Measurements from ENCODE around the gene BAMBI. TPM values are rescaled to one million over a fixed set of nuclear protein-coding genes. Genes with fewer than 3 reads are reported as not detected.
A peak's percentile ranks its signal among the peaks of the same experiment; 100 is the strongest.

The BAMBI gene
- total RNA-seq, 2 experiments from 2014 or later, result 0.09 to 0.16 TPM

- Mint-ChIP-seq H3K4me1 (peaks cover 31% of the 10 kb centered on the region), H3K27ac (no peak overlapping the region), H3K36me3 (ENCODE audit: low read depth) (no peaks in the 10 kb centered on the region), H3K9me3 (ENCODE audit: low read depth) (no peaks in the 10 kb centered on the region), H3K4me3 (peak overlapping the region; percentile 68), H3K27me3 (peaks cover 52% of the 10 kb centered on the region)
- DNase-seq, result peak; percentile 41
- CTCF ChIA-PET, result interaction anchor here (1.4 kb wide), 1 partner anchor 14 kb away, joined by 4 read pairs; no protein-coding TSS in a partner anchor
- no peak for ATAC-seq
- intact Hi-C loops (cut with DNase I, micrococcal nuclease), result loop anchor here (1.0 to 5.0 kb wide), 11 partner anchors 10 to 1981 kb away; partner anchors contain the start of genes ACBD5 (in 1 of the 2), PDSS1 (in 1 of the 2) and WAC (in 1 of the 2)
- POLR2A ChIA-PET, result no interaction called here
Observed at GRCh38 chr10:28677888-28678686, 766 bp downstream of the BAMBI start.

GRCh38 chr10:28678687-28679457, 1.6 kb downstream of the BAMBI start:
- H3K4me3 Mint-ChIP-seq, result peak overlapping the region; percentile 68
- peaks cover 31% of the 10 kb centered on the region for H3K4me1 Mint-ChIP-seq
- H3K9me3 Mint-ChIP-seq (ENCODE audit: low read depth), result no peaks in the 10 kb centered on the region
- no peak overlapping the region for H3K27ac Mint-ChIP-seq
- DNase-seq (no peak), ATAC-seq (no peak)
- intact Hi-C loops (cut with DNase I, micrococcal nuclease), result loop anchor here (5.0 kb wide), 6 partner anchors 52 to 1982 kb away; partner anchors contain the start of genes ACBD5 (in 1 of the 2) and PDSS1 (in 1 of the 2)
- POLR2A ChIA-PET, result no interaction called here
- CTCF ChIA-PET, result interaction anchor here (1.2 to 1.4 kb wide), 2 partner anchors 15 to 16 kb away, joined by 3 to 4 read pairs; no protein-coding TSS in a partner anchor
- peaks cover 52% of the 10 kb centered on the region for H3K27me3 Mint-ChIP-seq
- H3K36me3 Mint-ChIP-seq (ENCODE audit: low read depth), result no peaks in the 10 kb centered on the region

GRCh38 chr10:28679581-28680357, 2.4 kb downstream of the BAMBI start:
- ATAC-seq, result no peak
- ChIA-PET CTCF (interaction anchor here (1.1 to 1.3 kb wide), 3 partner anchors 16 to 625 kb away, joined by 3 to 8 read pairs (median 5); no protein-coding TSS in a partner anchor), POLR2A (no interaction called here)
- intact Hi-C loops (cut with DNase I, micrococcal nuclease), result loop anchor here (5.0 kb wide), 6 partner anchors 52 to 1982 kb away; partner anchors contain the start of genes ACBD5 (in 1 of the 2) and PDSS1 (in 1 of the 2)
- Mint-ChIP-seq H3K27ac (no peak overlapping the region), H3K4me1 (peaks cover 31% of the 10 kb centered on the region), H3K36me3 (ENCODE audit: low read depth) (no peaks in the 10 kb centered on the region), H3K9me3 (ENCODE audit: low read depth) (no peaks in the 10 kb centered on the region), H3K4me3 (peak overlapping the region; percentile 19), H3K27me3 (peaks cover 56% of the 10 kb centered on the region)
- DNase-seq, result peak; percentile 12

GRCh38 chr10:28680358-28680752, 3.0 kb downstream of the BAMBI start:
- no peaks in the 10 kb centered on the region for H3K9me3 Mint-ChIP-seq (ENCODE audit: low read depth)
- POLR2A ChIA-PET, result no interaction called here

GRCh38 chr10:28681291-28681763, 4.0 kb downstream of the BAMBI start:
- Mint-ChIP-seq H3K27ac (no peak overlapping the region), H3K36me3 (ENCODE audit: low read depth) (no peaks in the 10 kb centered on the region), H3K4me1 (peaks cover 29% of the 10 kb centered on the region), H3K27me3 (peaks cover 49% of the 10 kb centered on the region), H3K9me3 (ENCODE audit: low read depth) (no peaks in the 10 kb centered on the region), H3K4me3 (no peak overlapping the region)
- ChIA-PET CTCF (interaction anchor here (1.3 kb wide), 1 partner anchor 623 kb away, joined by 8 read pairs; no protein-coding TSS in a partner anchor), POLR2A (no interaction called here)
- ATAC-seq (no peak), DNase-seq (no peak)
- intact Hi-C loops (cut with DNase I, micrococcal nuclease), result no loop called here

More at GRCh38 chr10:28680358-28680752, 3.0 kb downstream of the BAMBI start:
- peak overlapping the region; percentile 19 for H3K4me3 Mint-ChIP-seq
- CTCF ChIA-PET, result interaction anchor here (1.1 to 1.3 kb wide), 2 partner anchors 16 to 624 kb away, joined by 5 to 8 read pairs; no protein-coding TSS in a partner anchor
- DNase-seq (no peak), ATAC-seq (no peak)
- peaks cover 31% of the 10 kb centered on the region for H3K4me1 Mint-ChIP-seq
- H3K36me3 Mint-ChIP-seq (ENCODE audit: low read depth), result no peaks in the 10 kb centered on the region
- peaks cover 54% of the 10 kb centered on the region for H3K27me3 Mint-ChIP-seq
- intact Hi-C loops (cut with DNase I, micrococcal nuclease), result no loop called here
- H3K27ac Mint-ChIP-seq, result no peak overlapping the region

- ATAC-seq (no peak), DNase-seq (no peak)
- intact Hi-C loops (cut with DNase I, micrococcal nuclease), result no loop called here
- Mint-ChIP-seq H3K9me3 (ENCODE audit: low read depth) (no peaks in the 10 kb centered on the region), H3K27ac (no peak overlapping the region), H3K27me3 (peaks cover 50% of the 10 kb centered on the region), H3K36me3 (ENCODE audit: low read depth) (no peaks in the 10 kb centered on the region), H3K4me1 (peaks cover 25% of the 10 kb centered on the region), H3K4me3 (no peak overlapping the region)
- ChIA-PET CTCF (interaction anchor here (0.8 kb wide), 1 partner anchor 604 kb away, joined by 3 read pairs; no protein-coding TSS in a partner anchor), POLR2A (no interaction called here)
Observed at GRCh38 chr10:28681928-28682750, 4.8 kb downstream of the BAMBI start.

GRCh38 chr10:28684157-28684985, 7.0 kb downstream of the BAMBI start:
- Mint-ChIP-seq H3K9me3 (ENCODE audit: low read depth) (no peaks in the 10 kb centered on the region), H3K27me3 (peaks cover 45% of the 10 kb centered on the region), H3K4me1 (peaks cover 14% of the 10 kb centered on the region), H3K4me3 (no peak overlapping the region), H3K36me3 (ENCODE audit: low read depth) (no peaks in the 10 kb centered on the region), H3K27ac (no peak overlapping the region)
- intact Hi-C loops (cut with DNase I, micrococcal nuclease), result no loop called here
- POLR2A ChIA-PET, result interaction anchor here (0.6 kb wide), 1 partner anchor 629 kb away, joined by 6 read pairs; no protein-coding TSS in a partner anchor
- ATAC-seq (no peak), DNase-seq (no peak)
- CTCF ChIA-PET, result interaction anchor here (1.3 kb wide), 1 partner anchor 20 kb away, joined by 6 read pairs; no protein-coding TSS in a partner anchor

GRCh38 chr10:28684986-28685580, 7.8 kb downstream of the BAMBI start:
- H3K4me1 Mint-ChIP-seq, result peaks cover 7% of the 10 kb centered on the region
- H3K4me3 Mint-ChIP-seq, result no peak overlapping the region
- no peaks in the 10 kb centered on the region for H3K9me3 Mint-ChIP-seq (ENCODE audit: low read depth)
- POLR2A ChIA-PET, result no interaction called here
- intact Hi-C loops (cut with DNase I, micrococcal nuclease), result no loop called here
- H3K27me3 Mint-ChIP-seq, result peaks cover 39% of the 10 kb centered on the region
- H3K27ac Mint-ChIP-seq, result no peak overlapping the region
- CTCF ChIA-PET, result interaction anchor here (1.4 kb wide), 1 partner anchor 21 kb away, joined by 4 read pairs; no protein-coding TSS in a partner anchor
- ATAC-seq, result no peak
- DNase-seq, result no peak
- H3K36me3 Mint-ChIP-seq (ENCODE audit: low read depth), result no peaks in the 10 kb centered on the region

GRCh38 chr10:28685717-28686116, 8.4 kb downstream of the BAMBI start:
- Mint-ChIP-seq H3K27me3 (peaks cover 35% of the 10 kb centered on the region), H3K36me3 (ENCODE audit: low read depth) (no peaks in the 10 kb centered on the region), H3K4me1 (peaks cover under 1% of the 10 kb centered on the region), H3K4me3 (no peak overlapping the region), H3K27ac (no peak overlapping the region), H3K9me3 (ENCODE audit: low read depth) (no peaks in the 10 kb centered on the region)
- intact Hi-C loops (cut with DNase I, micrococcal nuclease), result no loop called here
- POLR2A ChIA-PET, result interaction anchor here (0.7 kb wide), 1 partner anchor 15 kb away, joined by 4 read pairs; no protein-coding TSS in a partner anchor
- DNase-seq (no peak), ATAC-seq (no peak)
- CTCF ChIA-PET, result interaction anchor here (0.5 to 1.4 kb wide), 2 partner anchors 22 to 621 kb away, joined by 3 to 4 read pairs; no protein-coding TSS in a partner anchor

All from activated CD4-positive, alpha-beta T cell treated with anti-CD3 and anti-CD28 coated beads for 36 hours (primary cell).